ENCODE data around the gene GRAMD1B.

Gene GRAMD1B

DNA sequence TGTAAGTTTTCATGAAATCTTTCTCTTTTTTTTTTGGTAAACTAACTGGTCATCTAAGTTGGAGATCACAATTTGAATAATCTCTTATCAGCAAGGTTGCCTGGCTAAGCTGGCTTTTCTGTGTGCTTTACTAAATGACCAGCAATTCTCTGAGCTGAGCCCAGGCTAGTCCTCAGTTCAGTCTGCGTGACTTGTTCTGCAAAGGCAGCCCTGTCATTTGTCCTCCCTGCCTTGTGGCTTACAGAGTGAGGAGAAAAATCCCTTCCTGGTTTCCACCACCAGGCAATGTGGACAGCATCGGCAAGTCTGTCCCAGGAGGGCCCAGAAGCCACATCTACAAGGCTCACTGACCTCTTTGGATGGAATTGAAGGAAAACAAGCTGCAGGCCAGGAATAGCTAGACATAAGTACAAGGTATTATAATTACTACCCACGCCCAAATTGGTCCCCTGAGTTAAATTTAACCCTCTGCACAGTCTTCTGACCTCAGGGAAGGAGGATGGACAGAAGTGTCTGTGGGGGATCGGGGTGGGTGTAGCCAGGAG, 115.7 kb downstream of the GRAMD1B start:
- TF ChIP-seq, protein P1, sequence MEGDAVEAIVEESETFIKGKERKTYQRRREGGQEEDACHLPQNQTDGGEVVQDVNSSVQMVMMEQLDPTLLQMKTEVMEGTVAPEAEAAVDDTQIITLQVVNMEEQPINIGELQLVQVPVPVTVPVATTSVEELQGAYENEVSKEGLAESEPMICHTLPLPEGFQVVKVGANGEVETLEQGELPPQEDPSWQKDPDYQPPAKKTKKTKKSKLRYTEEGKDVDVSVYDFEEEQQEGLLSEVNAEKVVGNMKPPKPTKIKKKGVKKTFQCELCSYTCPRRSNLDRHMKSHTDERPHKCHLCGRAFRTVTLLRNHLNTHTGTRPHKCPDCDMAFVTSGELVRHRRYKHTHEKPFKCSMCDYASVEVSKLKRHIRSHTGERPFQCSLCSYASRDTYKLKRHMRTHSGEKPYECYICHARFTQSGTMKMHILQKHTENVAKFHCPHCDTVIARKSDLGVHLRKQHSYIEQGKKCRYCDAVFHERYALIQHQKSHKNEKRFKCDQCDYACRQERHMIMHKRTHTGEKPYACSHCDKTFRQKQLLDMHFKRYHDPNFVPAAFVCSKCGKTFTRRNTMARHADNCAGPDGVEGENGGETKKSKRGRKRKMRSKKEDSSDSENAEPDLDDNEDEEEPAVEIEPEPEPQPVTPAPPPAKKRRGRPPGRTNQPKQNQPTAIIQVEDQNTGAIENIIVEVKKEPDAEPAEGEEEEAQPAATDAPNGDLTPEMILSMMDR (IDR thresholded peaks at IDR 0.05; ENCODE audit: low read depth, low read length, missing control alignments), result no peak
- DNase-seq (ENCODE audit: low read depth), result no peak
- no peak overlapping the region for H3K4me3 ChIP-seq (ENCODE audit: low read depth, low read length)

DNA sequence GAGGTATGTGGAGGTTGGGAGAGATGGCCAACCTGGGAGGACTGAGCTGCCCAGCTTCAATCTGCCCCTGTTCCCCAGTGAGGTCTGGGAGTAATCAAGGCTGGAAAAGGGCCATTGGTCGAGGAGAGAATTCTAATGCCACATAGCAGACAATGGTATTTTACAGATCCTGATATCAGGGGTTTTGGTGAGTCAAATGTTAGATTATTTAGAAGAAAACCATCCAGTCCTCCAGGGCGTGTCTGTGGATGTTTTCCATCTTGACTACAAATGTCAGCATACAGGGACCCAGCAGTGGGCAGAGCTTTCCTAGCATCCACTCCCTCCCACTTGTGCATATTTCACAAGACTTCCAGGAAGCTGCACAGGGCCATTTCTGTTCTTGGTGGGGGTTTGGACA, 116.4 kb downstream of the GRAMD1B start:
- TF ChIP-seq, protein P1 (IDR thresholded peaks at IDR 0.05; ENCODE audit: low read depth, low read length, missing control alignments), result no peak
- H3K4me3 ChIP-seq (ENCODE audit: low read depth, low read length), result no peak overlapping the region
- DNase-seq (ENCODE audit: low read depth), result no peak

DNA sequence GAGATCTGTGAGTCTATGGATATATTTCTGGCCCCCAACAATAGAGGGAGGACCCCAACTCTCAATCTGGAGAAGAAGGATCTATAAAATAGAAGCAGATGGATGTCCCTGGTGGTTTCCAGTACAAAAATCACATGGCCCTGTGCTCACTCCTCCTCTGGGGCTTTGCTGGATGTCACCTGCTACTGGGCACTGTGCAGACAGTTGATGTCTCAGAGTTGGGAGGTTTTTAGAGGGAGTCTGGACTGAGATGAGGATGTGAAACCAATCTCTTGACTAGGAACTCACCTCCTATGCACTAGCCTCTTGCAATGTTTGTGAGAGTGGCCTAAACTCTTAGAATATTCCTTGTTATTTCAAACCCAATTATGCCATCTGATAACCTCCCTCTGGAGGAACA, 117.1 kb downstream of the GRAMD1B start:
- peak; percentile 25 for DNase-seq (ENCODE audit: low read depth)
- TF ChIP-seq, protein P1 (IDR thresholded peaks at IDR 0.05; ENCODE audit: low read depth, low read length, missing control alignments), result no peak
- H3K4me3 ChIP-seq (ENCODE audit: low read depth, low read length), result no peak overlapping the region

GRCh38 chr11:123548774-123549173, 118.7 kb downstream of the GRAMD1B start:
- TF ChIP-seq, protein P1 (IDR thresholded peaks at IDR 0.05; ENCODE audit: low read depth, low read length, missing control alignments), result no peak
- no peak overlapping the region for H3K4me3 ChIP-seq (ENCODE audit: low read depth, low read length)
- DNase-seq (ENCODE audit: low read depth), result no peak

GRCh38 chr11:123549926-123550917, 120.2 kb downstream of the GRAMD1B start:
- H3K4me3 ChIP-seq (ENCODE audit: low read depth, low read length), result no peak overlapping the region
- TF ChIP-seq, protein P1 (IDR thresholded peaks at IDR 0.05; ENCODE audit: low read depth, low read length, missing control alignments), result no peak
- no peak for DNase-seq (ENCODE audit: low read depth)

GRCh38 chr11:123551079-123551478, 121.0 kb downstream of the GRAMD1B start:
- TF ChIP-seq, protein P1 (IDR thresholded peaks at IDR 0.05; ENCODE audit: low read depth, low read length, missing control alignments), result no peak
- no peak overlapping the region for H3K4me3 ChIP-seq (ENCODE audit: low read depth, low read length)
- DNase-seq (ENCODE audit: low read depth), result no peak
